Fibroblast of lung (primary cell): ENCODE results near the gene SUN3. TPM values are rescaled to one million over a fixed set of nuclear protein-coding genes. Genes with fewer than 3 reads are reported as not detected.

Source experiments
- DNase-seq, 2 donors: peaks; one replicate each; pipeline versions ENCODE4 v3.0.0 to v3.0.0-alpha.2; 2010; ENCODE audit warnings: low read depth in 2 of 2
- H2AFZ ChIP-seq: 2 replicates; pipeline ENCODE4 v1.5.1; 2012; ENCODE audit warnings: low read length, control low read depth, inconsistent platforms
- H3K27ac ChIP-seq: 2 replicates; pipeline ENCODE4 v1.5.1; 2011; ENCODE audit warnings: low read length, control low read depth; ENCODE audit not compliant: insufficient read depth
- H3K27me3 ChIP-seq: 2 replicates; pipeline ENCODE4 v1.5.1; 2011; ENCODE audit warnings: mild to moderate bottlenecking, low read length; ENCODE audit not compliant: control insufficient read depth, insufficient read depth
- H3K36me3 ChIP-seq: 2 replicates; pipeline ENCODE4 v1.5.1; 2011; ENCODE audit warnings: low read length; ENCODE audit not compliant: control insufficient read depth, insufficient read depth
- H3K4me1 ChIP-seq: 2 replicates; pipeline ENCODE4 v1.5.1; 2011; ENCODE audit warnings: low read length; ENCODE audit not compliant: control insufficient read depth, insufficient read depth; ENCODE audit errors: extremely low read depth
- H3K4me2 ChIP-seq: 2 replicates; pipeline ENCODE4 v1.5.1; 2011; ENCODE audit warnings: low read length, control low read depth; ENCODE audit not compliant: insufficient read depth; ENCODE audit errors: extremely low read depth
- H3K4me3 ChIP-seq, 4 experiments: fragments of 200-600 bp in 1 of 4; sonication (generic) in 1 of 4; replicated peaks in 1 of 4; 2 replicates each; pipeline ENCODE4 v1.5.1; 2011 to 2016; ENCODE audit warnings: low read length in 4 of 4, low read depth in 3 of 4, mild to moderate bottlenecking in 3 of 4, control low read depth in 2 of 4, inconsistent platforms in 1 of 4, mixed read lengths in 1 of 4; ENCODE audit not compliant: insufficient read depth in 1 of 4; ENCODE audit errors: control extremely low read depth in 1 of 4
- H3K79me2 ChIP-seq: 2 replicates; pipeline ENCODE4 v1.5.1; 2012; ENCODE audit warnings: mild to moderate bottlenecking, low read length, inconsistent platforms; ENCODE audit not compliant: control insufficient read depth, insufficient read depth
- H3K9ac ChIP-seq: 2 replicates; pipeline ENCODE4 v1.5.1; 2011; ENCODE audit warnings: mild to moderate bottlenecking, low read length, control low read depth; ENCODE audit not compliant: insufficient read depth
- H3K9me3 ChIP-seq: 2 replicates; pipeline ENCODE4 v1.5.1; 2012; ENCODE audit warnings: low read depth, low read length; ENCODE audit not compliant: control insufficient read depth, insufficient read depth
- H4K20me1 ChIP-seq: 2 replicates; pipeline ENCODE4 v1.5.1; 2011; ENCODE audit warnings: low read length; ENCODE audit not compliant: control insufficient read depth, insufficient read depth; ENCODE audit errors: extremely low read depth
- CTCF ChIP-seq, 2 donors: IDR thresholded peaks in 1 of 2; conservative IDR thresholded peaks in 1 of 2; 1 replicate in 1 of 2; 2 replicates in 1 of 2; pipeline ENCODE4 v1.5.1; 2011 to 2012; ENCODE audit warnings: low read length in 2 of 2, control low read depth in 1 of 2, inconsistent platforms in 1 of 2, low read depth in 1 of 2, mild to moderate bottlenecking in 1 of 2
- EZH2 ChIP-seq: IDR thresholded peaks from 2 replicates; pipeline ENCODE4 v1.5.1; 2012; ENCODE audit warnings: low read length, control low read depth, mild to moderate bottlenecking; ENCODE audit errors: missing control alignments
- polyA plus RNA-seq, 2 donors: library from polyadenylated mRNA; depleted of rRNA in 1 of 2; stranded (reverse) in 1 of 2; unstranded in 1 of 2; fragments of >200 nt; gene quantifications; 2 replicates each; pipeline ENCODE4 v1.2.1, GENCODE V29; 2011 to 2012; ENCODE audit warnings: missing spikeins in 1 of 2
- total RNA-seq: library from RNA; depleted of rRNA; stranded (reverse); fragments of >200 nt; gene quantifications from 2 replicates; pipeline ENCODE4 v1.2.1, GENCODE V29; 2014

Gene SUN3
- total and polyA plus RNA-seq, 2 donors (not counting 1 experiment from before 2014, with no cell fraction given) = not detected

- no peak for TF ChIP-seq EZH2
- no peak for TF ChIP-seq CTCF (conservative IDR thresholded peaks at IDR 0.05 in 1 of 2, IDR thresholded peaks at IDR 0.05 in 1 of 2; ENCODE audit: low read depth in 1 of 2, low read length in 2 of 2)
- H3K4me1 ChIP-seq = no peaks in the 10 kb centered on the region
- no peaks in the 10 kb centered on the region for H3K9me3 ChIP-seq
- no peaks in the 10 kb centered on the region for H3K27me3 ChIP-seq
- no peaks in the 10 kb centered on the region for H4K20me1 ChIP-seq
- no peak overlapping the region for H3K4me3 ChIP-seq
- peak in 1 of 2 donors; percentile 29 for DNase-seq
- no peaks in the 10 kb centered on the region for H3K79me2 ChIP-seq
- peak overlapping the region; percentile 60 for H2AFZ ChIP-seq
- no peak overlapping the region for H3K9ac ChIP-seq
- H3K36me3 ChIP-seq = no peaks in the 10 kb centered on the region
- H3K4me2 ChIP-seq = no peak overlapping the region
- H3K27ac ChIP-seq = no peak overlapping the region
These were observed 45.3 kb upstream of the SUN3 start for GRCh38 chr7:48074204-48074654.

GRCh38 chr7:48067475-48067874 lies 38.6 kb upstream of the SUN3 start:
- Histone ChIP-seq H3K4me2 (no peak overlapping the region), H3K79me2 (no peaks in the 10 kb centered on the region), H3K27me3 (no peaks in the 10 kb centered on the region), H3K9ac (no peak overlapping the region), H3K27ac (no peak overlapping the region), H3K9me3 (no peaks in the 10 kb centered on the region), H3K36me3 (no peaks in the 10 kb centered on the region), H2AFZ (no peak overlapping the region), H4K20me1 (no peaks in the 10 kb centered on the region), H3K4me3 (no peak overlapping the region), H3K4me1 (no peaks in the 10 kb centered on the region)
- TF ChIP-seq EZH2 (no peak), CTCF (conservative IDR thresholded peaks at IDR 0.05 in 1 of 2, IDR thresholded peaks at IDR 0.05 in 1 of 2; ENCODE audit: low read depth in 1 of 2, low read length in 2 of 2) (no peak)
- no peak for DNase-seq

- H2AFZ ChIP-seq = no peak overlapping the region
- no peaks in the 10 kb centered on the region for H3K27me3 ChIP-seq
- no peak overlapping the region for H3K27ac ChIP-seq
- H3K36me3 ChIP-seq = no peaks in the 10 kb centered on the region
- no peaks in the 10 kb centered on the region for H3K9me3 ChIP-seq
- H4K20me1 ChIP-seq = no peaks in the 10 kb centered on the region
- no peaks in the 10 kb centered on the region for H3K79me2 ChIP-seq
- no peak overlapping the region for H3K4me2 ChIP-seq
- no peak overlapping the region for H3K9ac ChIP-seq
- TF ChIP-seq CTCF (conservative IDR thresholded peaks at IDR 0.05 in 1 of 2, IDR thresholded peaks at IDR 0.05 in 1 of 2; ENCODE audit: low read depth in 1 of 2, low read length in 2 of 2) (no peak), EZH2 (no peak)
- no peak overlapping the region for H3K4me3 ChIP-seq
- no peaks in the 10 kb centered on the region for H3K4me1 ChIP-seq
- no peak for DNase-seq
These were observed 35.1 kb upstream of the SUN3 start for GRCh38 chr7:48063985-48064384.
